Activated T-helper 1 cell treated with Interleukin-2 at 50 U/mL for 16 hours (primary cell): ENCODE data around the gene CZIB.
"Not testable (repeated sequence)": the region's sequence is repeated elsewhere in the genome, so short reads cannot be mapped to it uniquely, and the experiment has no call there.

Source experiments
- DNase-seq: peaks from one replicate; pipeline ENCODE4 v3.0.0-alpha.2; 2020; ENCODE audit warnings: low read depth

CZIB gene

DNA sequence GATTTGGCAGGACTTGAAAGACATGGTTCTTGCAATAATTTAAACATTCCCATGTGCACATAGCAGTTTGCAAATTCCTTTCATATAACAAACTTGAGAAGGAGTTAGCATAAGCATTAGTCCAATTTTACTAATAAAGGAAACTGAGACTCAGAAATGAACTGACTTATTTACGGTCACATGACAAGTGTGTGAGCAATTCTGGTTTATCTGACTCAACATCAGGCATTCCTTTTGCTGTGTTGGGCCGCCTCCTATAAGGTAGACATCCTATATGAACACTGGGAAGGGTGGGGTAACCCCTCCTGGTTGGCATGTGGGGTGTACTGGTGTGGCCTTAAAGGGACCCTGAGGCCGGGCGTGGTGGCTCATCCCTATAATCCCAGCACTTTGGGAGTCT lies 32.3 kb downstream of the CZIB start:
- no peak for DNase-seq

GRCh38 chr1:53187401-53187800 lies 33.0 kb downstream of the CZIB start:
- no peak for DNase-seq

- DNase-seq: no peak
These were observed 33.9 kb downstream of the CZIB start for GRCh38 chr1:53186533-53186932.

DNA sequence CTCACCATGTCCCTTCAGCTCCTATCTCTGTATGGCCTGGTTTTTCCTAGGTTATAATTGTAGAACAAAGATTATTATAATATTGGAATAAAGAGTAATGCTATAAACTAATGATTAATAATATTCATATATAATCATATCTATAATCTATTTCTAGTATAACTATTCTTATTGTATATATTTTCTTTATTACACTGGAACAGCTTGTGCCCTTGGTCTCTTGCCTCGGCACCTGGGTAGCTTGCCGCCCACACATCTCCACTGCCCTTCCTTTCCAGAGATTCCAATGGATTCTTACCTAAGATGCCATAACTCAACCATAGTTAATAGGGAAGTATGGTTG lies 34.5 kb downstream of the CZIB start:
- not testable (repeated sequence) for DNase-seq

DNA sequence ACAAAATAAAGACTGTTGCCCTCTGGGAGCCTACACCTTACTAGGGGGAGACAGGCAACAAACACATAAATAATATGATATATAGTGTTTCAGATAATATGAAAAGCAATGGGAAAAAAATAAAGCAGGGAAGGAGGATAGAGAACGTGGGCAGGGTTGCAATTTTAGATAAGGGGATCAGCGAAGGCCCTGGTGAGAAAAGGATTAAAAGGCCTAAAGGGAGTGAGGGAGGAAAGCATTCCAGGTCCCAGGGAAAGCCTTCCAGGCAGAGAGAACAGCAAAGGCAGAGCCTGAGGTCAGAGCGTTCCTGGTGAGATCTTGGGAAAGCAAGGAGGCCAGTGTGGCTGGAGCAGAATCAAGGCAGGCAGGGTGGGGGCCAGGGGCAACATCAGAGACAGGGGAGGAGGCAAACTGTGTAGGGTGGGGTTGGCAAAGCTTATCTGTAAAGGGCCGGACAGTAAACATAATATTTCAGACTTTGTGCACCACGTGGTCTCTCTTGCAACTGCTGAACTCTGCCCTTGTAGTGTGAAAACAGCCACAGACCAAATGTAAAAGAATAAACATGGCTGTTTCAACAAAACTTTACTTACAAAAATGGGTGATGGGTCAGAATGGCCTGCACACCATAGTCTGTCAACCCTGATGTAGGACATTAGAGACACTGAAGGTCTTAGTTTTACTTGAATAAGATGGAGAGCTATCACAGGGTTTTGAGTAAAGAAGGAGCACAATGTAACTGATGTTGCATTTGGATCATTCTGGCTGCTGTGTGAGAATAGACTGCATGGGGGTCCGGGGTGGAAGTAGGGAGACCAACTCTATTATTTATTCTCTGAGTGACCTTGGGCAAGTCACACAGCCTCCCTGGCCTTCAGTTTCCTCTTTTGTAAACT lies 37.1 kb downstream of the CZIB start:
- DNase-seq: no peak

DNA sequence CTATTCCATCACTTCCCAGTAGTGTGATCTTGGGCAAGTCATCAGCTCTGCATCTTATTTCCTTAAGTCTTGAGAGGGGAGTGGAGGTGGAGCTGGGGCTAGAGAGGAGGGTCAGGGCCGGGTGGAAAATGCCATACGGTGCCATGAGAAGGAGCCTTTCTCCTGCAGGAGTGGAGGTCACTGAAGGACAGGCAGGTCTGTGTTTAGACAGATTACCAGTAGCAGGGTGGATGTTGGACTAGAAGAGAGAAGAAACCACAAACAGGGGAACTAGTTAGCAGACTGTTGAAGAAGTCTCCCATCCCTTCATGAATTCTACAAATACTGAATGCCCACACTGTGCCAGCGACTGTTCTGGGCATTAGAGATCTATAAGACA lies 37.7 kb downstream of the CZIB start:
- no peak for DNase-seq

- peak; percentile 60 for DNase-seq
These were observed 38.3 kb downstream of the CZIB start for GRCh38 chr1:53182111-53182593.

GRCh38 chr1:53180951-53181350 lies 39.5 kb downstream of the CZIB start:
- no peak for DNase-seq

GRCh38 chr1:53180226-53180625 lies 40.2 kb downstream of the CZIB start:
- no peak for DNase-seq

GRCh38 chr1:53176452-53177208 lies 43.8 kb downstream of the CZIB start:
- no peak for DNase-seq

GRCh38 chr1:53174971-53175913 lies 45.2 kb downstream of the CZIB start:
- DNase-seq: no peak

DNA sequence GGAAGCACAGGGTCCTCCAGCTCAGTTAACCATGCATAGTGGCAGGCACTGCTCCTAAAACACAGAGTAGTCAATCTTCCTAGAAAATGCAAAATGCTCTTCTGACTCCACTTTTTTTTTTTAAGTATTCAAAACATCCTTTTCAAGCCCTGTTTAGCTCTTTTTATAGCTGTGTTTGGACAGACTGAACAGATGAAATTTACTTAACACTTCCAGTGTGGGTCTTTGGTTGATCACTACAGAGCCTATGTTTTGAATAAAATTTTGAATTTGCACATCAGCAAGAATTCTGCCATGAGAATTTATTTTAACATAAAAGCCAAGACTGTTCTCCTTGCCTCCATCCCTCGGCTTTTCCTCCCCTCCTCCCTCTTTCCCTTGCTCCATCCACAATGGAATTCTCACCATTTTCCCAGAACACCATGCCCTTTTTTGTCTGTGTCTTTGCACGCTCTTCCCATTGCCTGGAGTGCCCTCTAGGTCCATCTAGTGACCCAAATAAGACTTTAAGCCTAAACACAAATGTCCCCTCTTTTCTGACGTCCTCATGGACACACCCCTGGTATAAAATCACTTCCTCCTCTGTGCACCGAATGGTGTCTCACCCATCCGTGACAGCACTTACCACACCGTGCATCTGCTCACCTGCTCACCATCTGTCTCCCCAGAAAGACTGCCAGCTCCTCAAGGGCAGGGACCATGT lies 47.9 kb downstream of the CZIB start:
- DNase-seq: no peak

- DNase-seq: no peak
These were observed 53.5 kb downstream of the CZIB start for GRCh38 chr1:53166912-53167311.

GRCh38 chr1:53166366-53166765 lies 54.1 kb downstream of the CZIB start:
- DNase-seq: no peak

DNA sequence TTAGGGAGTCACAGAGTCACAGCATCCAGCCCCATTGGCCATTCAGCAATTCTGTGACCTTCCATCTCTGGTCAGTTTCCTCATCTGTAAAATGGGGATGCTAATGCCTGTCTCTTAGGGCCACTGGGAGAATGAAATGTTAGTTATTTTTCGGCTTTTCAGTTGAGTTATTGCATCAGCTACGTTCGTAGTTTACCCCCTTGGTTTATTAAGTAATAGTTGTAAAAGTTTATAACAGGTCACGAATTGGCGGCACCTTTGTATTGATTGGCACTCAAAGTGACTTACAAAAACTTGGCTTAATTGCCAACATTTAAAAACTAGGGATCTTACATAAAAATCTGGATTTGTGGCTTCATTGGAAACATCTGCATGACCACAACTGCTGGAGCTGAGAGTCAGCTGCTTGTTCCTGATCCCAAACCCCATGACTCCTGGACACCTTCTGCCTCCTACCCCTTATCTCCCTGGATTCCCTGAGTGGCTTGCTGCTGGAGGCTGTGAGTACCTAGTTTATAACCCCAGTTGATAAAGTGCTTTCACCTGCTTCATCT lies 54.9 kb downstream of the CZIB start:
- DNase-seq: no peak
